ENCODE measurements around the gene ZCCHC17. TPM values are rescaled to one million over a fixed set of nuclear protein-coding genes. Genes with fewer than 3 reads are reported as not detected.

The ZCCHC17 gene
- total RNA-seq, 2 experiments from 2014 or later, result 23.0 to 23.1 TPM

- peaks cover 12% of the 10 kb centered on the region for H3K4me1 Mint-ChIP-seq
- H3K4me3 Mint-ChIP-seq, result no peak overlapping the region
- ChIA-PET POLR2A (no interaction called here), CTCF (interaction anchor here (2.0 to 2.1 kb wide), 2 partner anchors 22 to 28 kb away, joined by 9 to 25 read pairs; partner anchors contain the start of gene FABP3)
- no peaks in the 10 kb centered on the region for H3K36me3 Mint-ChIP-seq (ENCODE audit: low read depth)
- no peaks in the 10 kb centered on the region for H3K9me3 Mint-ChIP-seq
- H3K27ac Mint-ChIP-seq, result no peak overlapping the region
- DNase-seq, result no peak
- no peaks in the 10 kb centered on the region for H3K27me3 Mint-ChIP-seq
Observed at GRCh38 chr1:31393463-31393862, 96.6 kb downstream of the ZCCHC17 start.

GRCh38 chr1:31394584-31395193 is 97.9 kb downstream of the ZCCHC17 start:
- Mint-ChIP-seq H3K4me3 (peak overlapping the region; percentile 74), H3K27me3 (no peaks in the 10 kb centered on the region), H3K27ac (peak overlapping the region; percentile 25), H3K4me1 (peaks cover 12% of the 10 kb centered on the region), H3K36me3 (ENCODE audit: low read depth) (no peaks in the 10 kb centered on the region), H3K9me3 (no peaks in the 10 kb centered on the region)
- ChIA-PET CTCF (interaction anchor here (0.7 to 4.5 kb wide), 17 partner anchors 8 to 242 kb away, joined by 3 to 25 read pairs (median 4); partner anchors contain the start of gene FABP3), POLR2A (no interaction called here)
- DNase-seq, result peak; percentile 81

GRCh38 chr1:31396633-31397351 is 100.0 kb downstream of the ZCCHC17 start:
- no peaks in the 10 kb centered on the region for H3K27me3 Mint-ChIP-seq
- peaks cover 16% of the 10 kb centered on the region for H3K4me1 Mint-ChIP-seq
- no peaks in the 10 kb centered on the region for H3K36me3 Mint-ChIP-seq (ENCODE audit: low read depth)
- no peak overlapping the region for H3K27ac Mint-ChIP-seq
- no peak overlapping the region for H3K4me3 Mint-ChIP-seq
- ChIA-PET CTCF (interaction anchor here (0.6 to 4.5 kb wide), 2 partner anchors 153 to 308 kb away, joined by 3 to 24 read pairs; no protein-coding TSS in a partner anchor), POLR2A (no interaction called here)
- DNase-seq, result no peak
- H3K9me3 Mint-ChIP-seq, result no peaks in the 10 kb centered on the region

- ChIA-PET CTCF (interaction anchor here (0.6 to 4.5 kb wide), 2 partner anchors 152 to 309 kb away, joined by 3 to 24 read pairs; no protein-coding TSS in a partner anchor), POLR2A (no interaction called here)
- Mint-ChIP-seq H3K9me3 (no peaks in the 10 kb centered on the region), H3K4me1 (peaks cover 16% of the 10 kb centered on the region), H3K4me3 (no peak overlapping the region), H3K27ac (no peak overlapping the region), H3K27me3 (no peaks in the 10 kb centered on the region), H3K36me3 (ENCODE audit: low read depth) (no peaks in the 10 kb centered on the region)
- DNase-seq, result no peak
Observed at GRCh38 chr1:31397360-31398095, 100.7 kb downstream of the ZCCHC17 start.

GRCh38 chr1:31398246-31398645 is 101.4 kb downstream of the ZCCHC17 start:
- Mint-ChIP-seq H3K36me3 (ENCODE audit: low read depth) (no peaks in the 10 kb centered on the region), H3K27ac (no peak overlapping the region), H3K27me3 (no peaks in the 10 kb centered on the region), H3K9me3 (no peaks in the 10 kb centered on the region), H3K4me1 (peaks cover 16% of the 10 kb centered on the region), H3K4me3 (no peak overlapping the region)
- no peak for DNase-seq
- ChIA-PET POLR2A (no interaction called here), CTCF (interaction anchor here (4.5 kb wide), 1 partner anchor 151 kb away, joined by 24 read pairs; no protein-coding TSS in a partner anchor)

DNA sequence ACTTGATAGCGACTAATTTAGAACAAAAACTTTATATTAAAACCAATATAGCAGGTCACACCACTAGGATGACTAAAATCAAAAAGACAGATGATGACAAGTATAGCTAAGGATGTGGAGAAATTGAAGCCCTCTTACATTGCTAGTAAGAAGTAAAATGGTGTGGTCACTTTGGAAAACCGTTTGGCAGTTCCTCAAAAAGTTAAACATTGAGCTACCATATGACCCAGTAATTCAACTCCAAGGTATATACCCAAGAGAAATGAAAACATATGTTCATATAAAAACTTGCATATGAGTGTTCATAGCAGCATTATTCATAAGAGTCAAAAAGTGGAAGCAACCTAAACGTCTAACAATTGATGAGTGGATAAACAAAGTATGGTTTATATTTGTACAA is 103.1 kb downstream of the ZCCHC17 start:
- Mint-ChIP-seq H3K4me3 (no peak overlapping the region), H3K9me3 (no peaks in the 10 kb centered on the region), H3K27me3 (no peaks in the 10 kb centered on the region), H3K4me1 (peaks cover 8% of the 10 kb centered on the region), H3K36me3 (ENCODE audit: low read depth) (no peaks in the 10 kb centered on the region), H3K27ac (no peak overlapping the region)
- POLR2A ChIA-PET, result no interaction called here
- no peak for DNase-seq
- CTCF ChIA-PET, result interaction anchor here (0.9 kb wide), 1 partner anchor 23 kb away, joined by 3 read pairs; no protein-coding TSS in a partner anchor

GRCh38 chr1:31400393-31400792 is 103.6 kb downstream of the ZCCHC17 start:
- CTCF ChIA-PET, result no interaction called here
- no peaks in the 10 kb centered on the region for H3K9me3 Mint-ChIP-seq
- POLR2A ChIA-PET, result no interaction called here
- H3K4me1 Mint-ChIP-seq, result peaks cover 6% of the 10 kb centered on the region
- no peaks in the 10 kb centered on the region for H3K27me3 Mint-ChIP-seq
- H3K4me3 Mint-ChIP-seq, result no peak overlapping the region
- H3K36me3 Mint-ChIP-seq (ENCODE audit: low read depth), result no peaks in the 10 kb centered on the region
- no peak overlapping the region for H3K27ac Mint-ChIP-seq
- DNase-seq, result no peak

DNA sequence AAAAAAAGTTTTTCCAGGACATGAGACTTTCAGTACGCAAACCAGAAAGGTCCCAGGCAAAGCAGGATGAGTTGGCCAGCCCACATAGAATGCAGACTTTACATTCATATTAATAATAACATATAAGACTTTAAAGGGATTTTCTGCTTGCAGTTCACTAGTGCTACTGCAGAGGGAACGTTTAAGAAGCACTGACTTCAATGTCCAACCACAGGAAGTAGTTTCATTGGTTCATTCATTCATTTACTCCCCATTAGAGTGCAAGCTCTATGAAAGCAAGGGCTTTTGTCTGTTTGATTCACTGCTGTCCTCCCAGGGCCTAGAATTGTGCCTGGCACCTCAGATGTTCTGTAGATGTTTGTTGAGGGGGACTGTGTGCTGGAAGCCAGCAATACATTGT is 104.4 kb downstream of the ZCCHC17 start:
- Mint-ChIP-seq H3K36me3 (ENCODE audit: low read depth) (no peaks in the 10 kb centered on the region), H3K9me3 (no peaks in the 10 kb centered on the region), H3K4me3 (no peak overlapping the region), H3K27ac (no peak overlapping the region), H3K4me1 (peaks cover 4% of the 10 kb centered on the region), H3K27me3 (no peaks in the 10 kb centered on the region)
- DNase-seq, result no peak
- CTCF ChIA-PET, result no interaction called here
- POLR2A ChIA-PET, result no interaction called here

- no peaks in the 10 kb centered on the region for H3K4me1 Mint-ChIP-seq
- H3K27ac Mint-ChIP-seq, result no peak overlapping the region
- ChIA-PET CTCF (interaction anchor here (0.6 to 1.5 kb wide), 3 partner anchors 11 to 142 kb away, joined by 3 to 8 read pairs (median 5); no protein-coding TSS in a partner anchor), POLR2A (interaction anchor here (0.6 kb wide), 1 partner anchor 15 kb away, joined by 3 read pairs; no protein-coding TSS in a partner anchor)
- DNase-seq, result no peak
- H3K9me3 Mint-ChIP-seq, result no peaks in the 10 kb centered on the region
- H3K27me3 Mint-ChIP-seq, result peaks cover 8% of the 10 kb centered on the region
- no peak overlapping the region for H3K4me3 Mint-ChIP-seq
- H3K36me3 Mint-ChIP-seq (ENCODE audit: low read depth), result no peaks in the 10 kb centered on the region
Observed at GRCh38 chr1:31405578-31406245, 108.9 kb downstream of the ZCCHC17 start.

- ChIA-PET POLR2A (no interaction called here), CTCF (no interaction called here)
- DNase-seq, result no peak
- Mint-ChIP-seq H3K27ac (no peak overlapping the region), H3K36me3 (ENCODE audit: low read depth) (no peaks in the 10 kb centered on the region), H3K4me3 (no peak overlapping the region), H3K9me3 (no peaks in the 10 kb centered on the region), H3K4me1 (no peaks in the 10 kb centered on the region), H3K27me3 (peaks cover 19% of the 10 kb centered on the region)
Observed at GRCh38 chr1:31407029-31407626, 110.3 kb downstream of the ZCCHC17 start.

GRCh38 chr1:31408788-31409318 is 112.0 kb downstream of the ZCCHC17 start:
- no peak overlapping the region for H3K4me3 Mint-ChIP-seq
- no peaks in the 10 kb centered on the region for H3K36me3 Mint-ChIP-seq (ENCODE audit: low read depth)
- H3K27me3 Mint-ChIP-seq, result peaks cover 29% of the 10 kb centered on the region
- CTCF ChIA-PET, result no interaction called here
- H3K27ac Mint-ChIP-seq, result no peak overlapping the region
- no peak for DNase-seq
- peaks cover 6% of the 10 kb centered on the region for H3K4me1 Mint-ChIP-seq
- no peaks in the 10 kb centered on the region for H3K9me3 Mint-ChIP-seq
- POLR2A ChIA-PET, result no interaction called here
